IPS-NIHi11 (cell line): ENCODE measurements around the gene TM2D3.

ENCODE experiments used
- DNase-seq: peaks from one replicate; pipeline ENCODE4 v3.0.0; 2012; ENCODE audit warnings: mixed read lengths, low spot score

Gene TM2D3

DNA sequence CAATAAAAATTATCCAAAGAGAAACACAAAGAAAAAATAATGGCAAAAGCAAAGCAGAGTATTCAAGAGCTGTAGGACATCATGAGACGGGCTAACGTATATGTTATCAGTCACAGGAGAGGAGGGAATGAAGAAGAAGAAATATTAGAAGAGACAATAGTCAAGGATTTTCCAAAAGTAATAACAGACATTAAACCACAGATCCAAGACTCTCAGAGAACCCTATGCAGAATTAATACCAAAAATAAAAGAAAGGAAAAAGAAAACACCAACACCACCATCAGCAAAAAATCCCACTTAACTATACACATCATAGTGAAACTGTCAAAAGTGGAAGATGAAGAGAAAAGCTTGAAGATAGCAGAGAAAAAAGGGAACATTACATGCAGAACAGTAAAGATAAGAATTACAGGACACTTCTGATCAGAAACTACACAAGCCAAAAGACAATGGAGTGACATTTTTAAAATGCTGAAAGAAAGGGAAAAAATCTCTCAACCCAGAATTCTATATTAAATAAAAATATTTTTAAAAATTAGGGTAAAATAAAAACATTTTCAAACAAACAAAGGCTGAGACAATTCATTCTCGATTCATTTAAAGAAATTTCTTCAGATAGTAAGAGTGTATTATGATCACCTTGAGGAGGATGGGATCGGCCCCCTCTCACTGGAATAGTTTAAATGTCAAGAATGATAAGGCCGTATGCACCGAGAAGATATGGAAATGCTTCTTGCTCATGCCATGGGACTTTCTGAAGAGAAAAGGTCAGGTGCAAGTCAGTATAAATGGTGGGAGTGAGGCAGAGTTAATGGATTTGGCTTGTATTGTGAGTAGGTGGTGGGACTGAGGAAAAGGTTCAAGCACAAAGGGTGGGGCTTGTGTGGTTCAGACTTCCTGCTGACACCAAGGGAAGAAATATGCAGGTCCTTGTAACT, 28.5 kb downstream of the TM2D3 start:
- DNase-seq = no peak

DNA sequence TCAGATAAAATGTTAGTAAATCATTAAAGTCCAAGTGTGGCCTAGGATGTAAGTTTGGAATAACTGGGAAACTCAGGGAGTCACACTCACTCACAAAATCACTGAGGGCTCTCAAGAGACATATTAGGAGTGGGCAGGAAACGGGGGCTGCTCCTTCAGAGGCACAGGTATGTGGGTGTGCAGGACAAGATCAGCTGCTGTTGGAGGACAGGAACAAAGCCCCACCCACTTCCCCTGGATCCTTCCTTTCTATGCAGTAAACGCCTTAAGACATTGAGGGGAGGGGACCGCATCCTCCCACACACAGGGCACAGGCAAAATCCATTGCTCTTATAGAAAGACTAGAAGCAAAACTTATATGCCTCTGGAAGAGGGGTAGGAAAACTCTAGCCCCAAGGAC, 30.2 kb downstream of the TM2D3 start:
- no peak for DNase-seq

DNA sequence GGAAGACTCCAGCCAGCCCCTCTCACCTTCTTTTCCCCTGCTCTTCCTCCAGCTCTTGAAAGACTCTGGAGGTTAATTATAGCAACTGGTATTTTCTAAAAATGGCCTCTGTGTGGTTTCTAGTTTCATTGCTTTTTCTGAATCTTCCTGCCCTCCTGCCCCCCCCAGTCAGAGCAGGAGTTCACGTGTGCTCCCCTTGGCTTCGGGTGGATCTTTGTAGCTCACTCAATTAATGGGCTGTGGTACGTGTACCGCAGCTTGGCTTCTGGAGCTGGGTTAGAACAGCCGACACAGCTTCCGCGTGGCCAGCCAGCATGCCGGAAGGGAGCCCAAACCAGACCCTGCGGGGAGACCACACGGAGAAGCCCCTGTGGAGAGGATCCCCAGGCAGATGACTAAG, 31.5 kb downstream of the TM2D3 start:
- DNase-seq = no peak

DNA sequence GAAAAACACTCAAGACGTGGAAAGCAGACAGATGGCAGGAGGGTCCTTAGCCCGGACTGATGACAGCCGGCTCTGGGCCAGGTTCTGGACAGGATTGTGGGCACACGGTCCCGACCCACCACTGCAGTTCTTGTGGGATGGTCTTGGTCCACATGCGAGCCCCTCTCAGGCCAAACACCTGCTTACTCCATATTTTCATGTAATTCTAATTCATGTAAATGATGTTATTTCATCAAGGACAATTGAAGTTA, 32.6 kb downstream of the TM2D3 start:
- no peak for DNase-seq

DNA sequence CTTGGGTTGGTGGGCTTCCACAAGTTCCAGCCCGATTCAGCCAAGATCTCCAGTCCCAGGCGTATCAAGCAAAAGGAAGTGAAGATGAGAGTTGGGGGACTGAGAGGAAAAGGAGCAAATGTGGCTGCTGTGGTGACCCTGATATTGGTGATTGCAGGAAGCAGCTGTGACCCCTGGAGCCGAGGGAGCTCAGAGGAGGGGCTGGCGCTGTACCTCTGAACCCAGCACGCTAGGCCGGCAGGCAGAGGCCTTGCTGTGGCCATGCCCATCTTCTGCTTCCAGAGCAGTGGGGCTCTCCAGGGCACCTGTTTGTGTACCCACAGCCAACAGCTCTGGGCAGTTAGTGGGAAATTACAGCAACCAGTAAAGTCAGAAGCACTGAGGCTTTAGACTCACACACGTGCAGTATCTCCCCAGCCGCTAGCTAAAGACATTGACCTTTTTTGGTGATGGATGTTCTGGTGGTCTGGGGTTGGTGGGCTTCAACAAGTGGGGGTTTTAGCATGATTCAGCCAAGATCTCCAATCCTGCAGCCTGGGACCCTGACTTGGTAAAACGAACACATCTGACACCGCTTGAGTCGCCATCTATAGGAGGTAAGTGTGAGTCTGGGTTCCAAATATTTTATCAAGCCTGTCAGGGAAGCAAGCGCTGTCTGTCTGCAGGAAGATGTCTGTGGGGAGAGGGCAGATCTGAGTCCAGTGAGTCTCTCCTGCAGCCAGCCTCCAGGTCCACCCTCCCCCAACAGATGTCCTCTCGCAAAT, 33.1 kb downstream of the TM2D3 start:
- no peak for DNase-seq

DNA sequence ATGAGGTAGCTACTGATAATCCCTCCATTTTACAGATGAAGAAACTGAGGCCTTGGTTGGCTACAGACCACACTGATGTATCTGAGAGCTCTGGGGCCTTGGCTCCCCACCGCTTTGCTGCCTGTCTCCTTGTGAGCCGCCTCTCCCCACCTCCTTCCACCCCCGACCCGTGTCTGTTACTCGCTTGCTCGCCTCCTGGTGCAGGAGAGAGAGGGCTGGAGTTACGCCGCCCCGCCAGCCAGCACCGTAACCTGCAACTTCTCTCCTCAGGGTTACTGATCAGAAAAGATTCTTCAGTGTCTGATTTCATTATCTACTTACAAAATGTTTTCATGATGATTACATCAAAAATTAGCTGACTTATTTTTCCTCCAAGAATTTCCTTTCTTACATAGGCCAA, 34.1 kb downstream of the TM2D3 start:
- no peak for DNase-seq

DNA sequence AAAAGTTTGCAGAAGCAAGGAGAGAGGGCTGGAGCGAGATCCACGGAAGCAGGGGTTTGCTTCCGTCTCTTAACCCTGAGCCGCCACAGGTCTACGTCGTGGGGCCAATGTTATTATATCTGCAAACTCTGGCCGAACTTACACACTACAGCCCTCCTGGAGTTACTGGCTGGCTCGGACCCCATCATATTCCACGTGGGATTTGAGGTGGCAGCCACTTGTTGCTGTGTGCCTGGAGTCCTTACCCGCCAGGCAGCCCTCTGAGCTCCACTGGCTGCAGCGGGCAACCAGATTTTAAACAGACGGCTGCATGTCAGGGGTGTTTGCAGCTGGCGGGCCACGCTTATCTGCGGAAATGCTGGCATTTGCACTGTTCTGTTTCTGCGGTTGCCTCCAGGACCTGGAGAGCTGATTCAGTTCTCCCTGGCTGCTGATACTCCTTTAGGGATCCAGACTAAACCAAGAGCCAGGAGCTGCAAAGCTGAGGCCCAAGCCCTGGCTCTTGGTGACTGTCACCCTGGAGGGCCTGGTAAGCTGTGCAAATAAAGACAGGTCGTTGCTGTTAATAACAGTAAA, 34.7 kb downstream of the TM2D3 start:
- DNase-seq = no peak

DNA sequence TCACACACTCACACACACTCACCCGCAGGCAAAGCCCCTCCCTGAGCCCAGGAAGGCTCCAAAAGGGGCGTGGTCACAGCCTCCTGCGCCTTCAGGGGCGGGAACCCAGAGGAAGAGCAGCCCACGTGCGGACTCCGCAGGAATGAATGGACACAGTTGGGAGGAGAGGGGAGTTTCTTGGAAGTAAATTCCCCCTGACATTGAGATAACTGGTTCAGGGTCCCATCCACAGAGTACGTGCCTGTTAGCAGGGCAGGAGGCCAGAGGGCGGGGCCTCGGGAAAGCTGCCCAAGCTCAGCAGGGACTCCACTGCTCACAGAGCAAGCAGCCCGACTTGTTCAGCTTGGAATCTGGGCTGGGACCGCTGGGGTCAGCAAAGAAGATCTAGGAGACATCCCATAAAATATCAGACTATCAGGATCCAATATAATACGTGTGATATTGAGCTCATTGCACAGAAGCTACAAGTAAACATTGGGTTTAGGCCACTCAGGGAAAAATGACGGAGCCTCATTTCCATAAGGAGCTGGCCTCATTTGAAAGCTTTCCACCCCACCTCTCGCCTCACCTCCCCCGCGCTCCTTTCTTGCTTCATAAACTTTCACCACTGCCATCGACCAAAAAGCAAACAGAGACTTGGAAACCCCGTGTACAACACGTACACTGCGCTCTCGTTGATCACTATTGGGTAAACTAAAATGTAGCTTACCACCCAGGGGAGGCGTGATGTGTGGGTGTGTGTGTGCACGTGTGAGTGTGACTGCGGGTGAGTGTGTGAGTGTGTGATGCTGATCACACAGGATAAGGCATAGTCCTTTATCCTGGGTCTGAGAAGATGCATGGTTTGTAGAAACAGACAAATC, 36.0 kb downstream of the TM2D3 start:
- peak; percentile 83 for DNase-seq

DNA sequence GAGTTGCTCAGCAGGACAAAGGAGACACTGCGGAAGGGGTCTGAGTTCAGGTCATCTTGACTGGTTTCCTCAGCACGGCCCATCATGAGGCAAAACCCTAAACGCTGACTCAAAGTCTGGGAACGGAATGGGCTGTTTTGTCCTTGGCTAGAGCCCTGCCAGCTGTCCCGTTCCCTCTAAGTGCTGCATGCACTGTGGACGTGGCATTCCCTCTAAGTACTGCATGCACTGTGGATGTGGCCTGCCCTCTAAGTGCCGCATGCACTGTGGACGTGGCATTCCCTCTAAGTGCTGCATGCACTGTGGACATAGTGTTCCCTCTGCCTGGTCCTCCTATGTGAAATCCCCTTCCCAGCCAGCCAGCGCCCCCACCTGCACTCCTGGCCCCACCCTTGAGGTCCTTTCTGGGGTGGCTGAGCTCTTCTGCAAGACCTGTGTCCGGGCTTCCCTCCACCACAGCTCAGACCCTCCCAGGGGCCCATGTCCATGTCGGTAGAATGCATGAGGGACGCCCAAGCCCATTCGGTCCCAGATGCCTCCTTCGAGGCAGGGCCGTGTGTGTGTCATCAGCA, 36.7 kb downstream of the TM2D3 start:
- DNase-seq = no peak

DNA sequence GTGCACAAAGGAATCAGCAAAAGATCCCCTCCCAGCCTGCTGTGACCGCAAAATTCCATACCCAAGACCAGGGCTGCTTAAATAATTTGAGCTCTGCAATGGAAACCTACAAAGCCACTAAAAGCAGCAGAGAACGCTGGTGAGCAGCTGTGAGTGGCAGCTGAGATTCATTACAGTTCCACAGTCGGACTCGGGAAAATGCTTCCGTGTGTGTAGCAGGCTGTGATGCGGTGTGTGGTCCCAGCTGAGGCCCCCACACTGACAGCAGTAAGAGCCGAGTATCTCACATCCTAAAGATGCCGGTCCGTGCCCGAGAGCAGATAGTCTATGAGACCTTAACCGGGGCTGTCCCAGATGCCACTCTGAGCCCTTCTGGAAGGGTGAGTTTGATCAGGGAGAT, 37.4 kb downstream of the TM2D3 start:
- DNase-seq = no peak

DNA sequence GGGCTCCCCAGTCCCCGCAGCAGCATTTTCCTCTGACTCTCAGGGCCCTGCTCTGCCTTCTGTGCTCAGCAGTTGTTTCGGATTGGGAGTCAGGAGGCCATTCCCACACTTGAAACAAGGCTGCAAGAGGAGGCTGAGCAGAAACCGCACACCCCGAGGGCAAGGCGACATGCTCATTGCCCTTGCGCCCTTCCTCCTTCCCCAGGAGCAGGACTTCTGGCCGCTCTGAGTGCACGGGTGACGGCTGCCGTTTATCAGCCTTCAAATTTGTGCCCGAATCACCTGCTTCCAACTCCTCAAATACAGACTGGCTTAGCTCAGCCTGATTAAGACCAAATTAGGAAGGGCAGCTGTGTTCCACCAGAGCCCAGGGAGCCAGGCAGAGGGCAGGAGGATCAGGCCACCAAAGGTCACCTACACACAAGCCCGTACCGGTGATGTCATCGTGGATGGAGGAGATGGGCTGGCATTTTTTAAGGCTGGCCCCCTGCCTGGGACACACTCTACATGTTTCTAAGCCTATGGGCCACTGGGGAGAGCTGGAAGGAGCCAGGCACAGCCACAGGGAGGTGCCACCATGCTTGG, 38.1 kb downstream of the TM2D3 start:
- DNase-seq = no peak

DNA sequence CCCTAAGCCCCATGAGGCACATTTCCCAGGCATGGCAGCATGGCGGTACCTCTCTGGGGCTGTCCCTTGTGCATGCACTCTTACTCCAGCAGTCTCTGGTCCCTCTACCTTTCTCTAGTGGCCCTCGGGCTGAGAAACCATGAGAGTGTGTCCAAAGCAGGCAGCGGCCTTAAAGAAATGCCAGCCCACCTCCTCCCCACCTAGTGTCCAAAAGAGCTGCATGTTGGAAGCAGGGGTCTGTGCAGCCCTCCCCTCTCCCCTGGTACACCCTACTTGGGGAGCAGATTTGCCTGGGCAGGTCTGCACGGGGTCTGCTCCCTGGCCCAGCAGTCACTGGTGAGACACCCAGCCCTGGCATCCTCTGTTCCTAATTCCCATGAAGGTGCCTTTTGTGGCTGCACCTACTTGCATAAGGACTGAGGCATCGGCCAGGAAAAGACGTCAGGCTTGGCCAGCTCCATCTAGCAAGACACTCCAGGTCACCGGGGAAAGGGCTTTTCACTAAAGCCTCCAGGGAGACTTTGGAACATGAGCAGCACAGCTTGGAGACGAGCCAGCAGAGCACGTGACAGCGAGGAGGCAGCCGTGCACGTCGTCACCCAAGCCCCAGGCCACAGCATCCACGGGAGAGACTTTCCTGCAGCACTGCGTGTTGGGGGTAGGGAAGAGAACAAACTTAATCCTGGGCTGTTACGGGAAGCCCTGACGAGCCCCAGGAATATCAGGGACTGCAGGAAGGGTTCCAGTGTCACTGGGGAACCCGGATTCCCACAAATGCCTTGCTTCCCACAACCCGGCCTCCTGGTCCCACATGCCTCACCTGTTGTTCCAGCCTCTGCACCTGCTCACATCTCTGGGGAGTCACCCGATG, 38.8 kb downstream of the TM2D3 start:
- DNase-seq = no peak

DNA sequence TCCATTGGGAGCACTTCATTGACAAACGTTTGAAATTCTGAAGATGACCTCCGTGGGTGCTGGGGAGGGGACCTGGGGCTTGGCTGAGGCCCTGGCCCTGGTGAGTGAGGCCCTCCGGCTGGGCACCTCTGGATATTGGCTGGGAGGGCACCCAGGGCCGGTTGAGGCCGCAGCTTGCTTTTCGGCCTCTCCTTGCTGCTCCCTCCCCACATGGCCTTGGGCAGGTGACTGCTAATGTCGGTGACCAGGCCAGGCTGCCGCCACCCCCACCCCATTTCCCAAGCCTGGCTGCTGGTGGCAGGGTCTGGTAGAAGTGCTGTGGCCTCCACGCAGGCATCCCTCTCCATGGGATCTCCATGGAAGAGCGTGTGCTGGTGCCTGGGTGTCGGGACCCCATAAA, 39.5 kb downstream of the TM2D3 start:
- DNase-seq = no peak

DNA sequence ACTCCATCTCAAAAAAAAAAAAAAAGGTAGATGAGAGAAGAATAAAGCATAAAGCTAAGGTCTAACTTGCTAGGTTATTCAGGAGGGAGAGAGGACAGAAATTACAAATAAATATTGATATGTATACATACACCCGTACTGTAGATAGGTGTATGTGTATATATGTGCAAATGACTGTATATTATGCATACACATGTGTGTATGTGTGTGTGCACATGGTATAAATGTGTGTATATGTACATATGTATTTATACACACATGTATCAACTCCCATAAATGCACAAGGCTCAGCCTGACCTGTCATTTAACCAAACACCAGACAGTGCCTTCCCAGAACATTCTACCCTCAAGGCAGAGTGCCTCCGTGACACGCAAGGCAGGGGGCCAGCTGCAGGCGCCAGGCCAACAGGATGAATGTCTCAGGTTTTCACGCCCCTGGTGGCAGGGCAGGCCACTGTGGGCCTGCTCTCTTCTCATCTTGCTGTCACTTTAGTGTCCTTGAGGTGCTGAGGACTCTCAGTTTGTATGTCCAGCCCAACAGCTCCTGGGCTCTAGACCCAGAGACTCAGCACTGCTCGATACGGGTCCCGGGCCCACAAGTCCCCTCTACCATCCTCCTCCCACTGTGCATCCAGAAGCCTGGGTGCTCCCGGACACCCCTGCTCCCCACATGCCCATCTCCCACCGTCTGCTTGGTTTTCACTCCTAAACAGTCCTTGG, 40.4 kb downstream of the TM2D3 start:
- no peak for DNase-seq

DNA sequence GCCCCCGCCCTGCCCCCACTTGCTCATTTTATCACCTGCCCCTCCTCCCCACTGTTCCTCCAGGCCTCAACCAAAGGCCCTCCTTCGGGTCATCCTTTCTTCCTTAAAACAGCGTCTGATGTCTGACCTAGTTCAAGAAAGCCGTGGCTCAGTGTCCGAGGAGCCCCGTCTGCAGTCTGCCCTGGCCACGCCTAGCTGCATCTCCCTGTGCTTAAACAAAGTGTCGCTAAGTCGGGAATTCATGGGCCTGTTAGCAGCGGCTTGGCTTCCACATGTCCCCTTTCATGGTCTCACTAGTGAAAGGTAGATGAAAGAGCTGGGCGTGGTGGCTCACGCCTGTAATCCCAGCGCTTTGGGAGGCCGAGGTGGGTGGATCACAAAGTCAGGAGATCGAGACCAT, 41.2 kb downstream of the TM2D3 start:
- DNase-seq = no peak

DNA sequence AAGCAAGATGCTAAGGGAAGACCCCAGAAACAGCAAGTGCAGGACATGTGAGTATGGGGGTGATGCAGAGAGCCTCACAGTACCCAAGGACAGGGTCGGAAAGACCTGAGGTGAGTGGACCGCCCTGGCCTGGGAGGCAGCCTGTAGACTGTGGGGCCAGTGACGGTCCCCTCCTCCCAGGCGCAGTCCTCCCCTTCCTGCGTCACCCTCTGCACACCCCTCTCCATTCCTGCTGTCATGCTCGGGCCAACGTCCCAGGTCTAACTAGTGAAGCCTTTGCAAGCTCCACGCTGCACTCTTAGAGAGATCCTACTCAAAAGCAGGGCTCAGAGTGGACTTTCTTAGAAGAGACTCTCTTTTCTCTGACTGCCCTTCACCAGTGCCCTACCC, 41.6 kb downstream of the TM2D3 start:
- no peak for DNase-seq

DNA sequence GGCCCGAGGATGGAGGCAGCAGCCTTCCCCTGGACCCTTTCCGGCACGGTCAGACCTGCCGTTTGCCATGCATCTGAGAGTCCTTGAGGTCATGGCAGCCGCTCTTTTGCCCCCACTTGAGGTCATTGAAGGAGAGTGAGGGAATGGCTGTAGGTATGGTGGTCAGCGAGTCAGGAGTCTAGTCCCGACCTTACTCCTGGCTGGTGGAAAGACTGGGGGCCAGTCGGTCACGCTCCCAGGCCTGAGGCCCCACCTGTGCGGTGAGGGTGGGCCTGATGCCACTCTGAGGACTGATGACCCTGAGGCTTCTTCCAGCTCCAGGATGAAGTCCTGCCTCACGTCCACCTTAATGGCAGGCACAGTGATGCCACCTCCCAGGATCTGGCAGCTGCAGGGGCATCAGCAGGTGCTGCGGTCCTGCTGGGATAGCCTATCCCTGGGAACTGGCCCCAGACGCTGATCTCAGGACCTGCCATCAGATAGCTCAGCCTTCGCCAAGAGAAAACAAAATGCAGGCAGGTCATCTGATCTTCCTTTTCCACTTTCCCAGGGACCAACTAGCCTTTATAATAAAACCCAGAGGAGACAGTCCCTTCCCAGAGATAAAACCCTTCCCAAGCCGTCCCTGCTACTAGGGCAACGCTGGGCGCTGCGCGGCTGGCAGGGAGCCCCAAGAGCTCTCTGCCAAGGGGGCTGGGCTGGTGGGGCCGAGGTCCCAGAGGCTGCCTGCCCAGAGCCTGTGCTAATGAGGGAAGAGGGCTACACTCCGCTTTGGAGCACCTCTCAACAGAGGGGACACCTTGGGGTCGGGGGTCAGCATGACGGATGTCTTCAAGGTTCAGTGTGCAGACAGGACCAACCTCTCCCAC, 42.2 kb downstream of the TM2D3 start:
- DNase-seq = no peak

DNA sequence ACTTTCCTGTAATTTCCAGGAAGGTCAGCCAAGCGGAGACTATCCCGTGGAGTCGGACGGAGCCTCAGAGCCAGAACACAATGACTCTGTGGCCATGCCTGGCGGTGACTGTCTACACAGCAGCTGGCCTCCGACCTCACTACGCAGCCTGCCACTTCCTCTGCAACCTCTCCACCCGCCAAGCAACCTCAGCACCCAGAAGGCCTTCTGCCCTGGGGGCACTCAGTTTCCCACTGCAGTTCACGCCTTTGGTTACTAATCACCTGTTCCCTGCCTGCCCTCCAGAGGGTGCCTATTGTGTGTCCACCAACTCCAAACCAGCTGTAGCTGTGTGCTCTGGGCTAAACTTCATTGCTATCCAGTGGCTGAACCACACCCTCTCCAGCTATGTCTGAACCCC, 44.0 kb downstream of the TM2D3 start:
- no peak for DNase-seq

DNA sequence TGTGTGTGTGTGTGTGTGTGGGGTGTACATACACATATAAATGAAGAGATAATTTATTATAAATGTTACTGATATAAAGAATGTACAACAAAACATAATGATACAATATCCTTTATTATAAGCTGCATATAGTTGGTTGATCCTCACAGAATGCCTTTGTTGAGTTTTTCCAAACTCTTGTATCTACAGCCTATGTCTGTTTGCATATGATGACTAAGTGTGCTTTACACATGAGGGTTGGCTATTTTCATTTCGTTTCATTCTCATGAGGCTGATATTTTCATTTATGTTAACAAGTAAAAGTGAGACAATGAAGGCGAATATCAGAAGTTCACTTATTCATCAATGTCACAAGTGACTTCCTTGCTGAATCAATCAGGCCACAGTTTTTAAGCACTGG, 45.1 kb downstream of the TM2D3 start:
- DNase-seq = no peak
